K562 (cell line): Measurements from ENCODE around the gene MAP2K7. TPM values are rescaled to one million over a fixed set of nuclear protein-coding genes. Genes with fewer than 3 reads are reported as not detected.

ENCODE experiments used
- CHD2 ChIP-seq: IDR thresholded peaks from 2 replicates; pipeline ENCODE4 v1.6.1; 2011; ENCODE audit warnings: low read depth, low read length
- DIDO1 ChIP-seq: fragments of 450-650 bp; IDR thresholded peaks from 2 replicates; pipeline ENCODE4 v1.6.1; 2016; ENCODE audit warnings: low read depth, missing biosample characterization, missing genetic modification characterization
- NR2F6 ChIP-seq: fragments of 450-650 bp; formaldehyde crosslinking; IDR thresholded peaks from 2 replicates; pipeline ENCODE4 v1.4.0; 2020; ENCODE audit warnings: mild to moderate bottlenecking
- POLR2AphosphoS5 ChIP-seq: IDR thresholded peaks from 2 replicates; pipeline ENCODE4 v1.6.1; 2011; ENCODE audit warnings: mild to moderate bottlenecking, low read depth, low read length, moderate library complexity; ENCODE audit not compliant: control insufficient read depth, insufficient read depth
- RBM39 ChIP-seq: fragments of 200-400 bp; formaldehyde crosslinking; optimal IDR thresholded peaks from 2 replicates; pipeline ENCODE3; 2018; ENCODE audit warnings: low read depth, low read length
- SLC30A9 ChIP-seq: fragments of 250-450 bp; sonication (Bioruptor Pico); IDR thresholded peaks from 2 replicates; pipeline ENCODE4 v1.8.0; 2022; ENCODE audit warnings: mild to moderate bottlenecking, moderate library complexity
- SPI1 ChIP-seq: IDR thresholded peaks from 2 replicates; pipeline ENCODE4 v1.6.1; 2011; ENCODE audit warnings: low read depth, low read length, control low read depth, borderline replicate concordance
- YY1 ChIP-seq, 3 experiments: IDR thresholded peaks; 2 replicates each; pipeline ENCODE4 v1.6.1; 2011; ENCODE audit warnings: low read length in 2 of 3, mild to moderate bottlenecking in 2 of 3, moderate library complexity in 2 of 3, borderline replicate concordance in 1 of 3, control low read depth in 1 of 3, low read depth in 1 of 3; ENCODE audit not compliant: insufficient read depth in 3 of 3, insufficient replicate concordance in 2 of 3, control insufficient read depth in 1 of 3, insufficient read length in 1 of 3; ENCODE audit errors: extremely low read depth in 1 of 3
- ZBTB17 ChIP-seq: fragments of 450-650 bp; formaldehyde crosslinking; IDR thresholded peaks from 2 replicates; pipeline ENCODE4 v1.4.0; 2020; ENCODE audit warnings: mild to moderate bottlenecking
- ZNF717 ChIP-seq: fragments of 250-450 bp; sonication (Bioruptor Pico); IDR thresholded peaks from 2 replicates; pipeline ENCODE4 v1.5.0; 2021
- polyA plus RNA-seq, 8 experiments: library from polyadenylated mRNA; depleted of rRNA in 4 of 8; stranded (reverse) in 5 of 8; unstranded in 3 of 8; fragments of >200 nt; fragmentation: Nextera tagmentation in 2 of 8; fragmentation: Illumina TruSeq in 1 of 8; extraction: Ambion mirVana in 2 of 8; extraction: Trizol in 1 of 8; gene quantifications; 2 replicates each; pipeline versions ENCODE4 v1.2.1 to v1.2.3, GENCODE V29; 2011 to 2014; ENCODE audit warnings: inconsistent platforms in 1 of 8, missing spikeins in 1 of 8
- total RNA-seq, 7 experiments: library from RNA; depleted of rRNA in 6 of 7; stranded (reverse); fragments of >200 nt in 6 of 7; fragmentation: Illumina TruSeq in 2 of 7; extraction: Trizol in 2 of 7; gene quantifications; 2 replicates each; pipeline versions ENCODE4 v1.2.1 to v1.2.3, GENCODE V29; 2011 to 2021; ENCODE audit warnings: low replicate concordance in 1 of 7
- TF ChIP-seq, protein P1 (sequence below), 3 experiments: IDR thresholded peaks in 2 of 3; conservative IDR thresholded peaks in 1 of 3; 2 replicates each; pipeline ENCODE4 v1.5.1; 2011 to 2012; ENCODE audit warnings: low read length in 3 of 3, mild to moderate bottlenecking in 3 of 3, control low read depth in 2 of 3, improper control_type of control experiment in 1 of 3, inconsistent platforms in 1 of 3, low read depth in 1 of 3, mixed read lengths in 1 of 3, moderate library complexity in 1 of 3; ENCODE audit not compliant: insufficient read depth in 2 of 3
- TF ChIP-seq, protein P2 (sequence below): fragments of 200-800 bp; sonication (Bioruptor generic); IDR thresholded peaks from 2 replicates; pipeline ENCODE4 v1.6.1; 2017; ENCODE audit warnings: missing genetic modification characterization, missing compliant biosample characterization
- TF ChIP-seq, protein P3 (sequence below): fragments of 450-650 bp; formaldehyde crosslinking; IDR thresholded peaks from 2 replicates; pipeline ENCODE4 v1.4.0; 2020; ENCODE audit warnings: mild to moderate bottlenecking, moderate library complexity
- TF ChIP-seq, protein P4 (sequence below): fragments of 450-650 bp; IDR thresholded peaks from 2 replicates; pipeline ENCODE4 v1.7.1; 2018; ENCODE audit warnings: mild to moderate bottlenecking, low read depth; ENCODE audit not compliant: partially characterized antibody
- TF ChIP-seq, protein P5 (sequence below): fragments of 450-650 bp; formaldehyde crosslinking; conservative IDR thresholded peaks from 2 replicates; pipeline ENCODE4 v1.4.0; 2022; ENCODE audit warnings: mild to moderate bottlenecking, missing genetic modification characterization

Gene MAP2K7
- total and polyA plus RNA-seq, 9 of the 15 experiments (the other 6 are each of a cell fraction or from before 2014, with no cell fraction given) = 0.51 to 45.8 (median 14.1) TPM

DNA sequence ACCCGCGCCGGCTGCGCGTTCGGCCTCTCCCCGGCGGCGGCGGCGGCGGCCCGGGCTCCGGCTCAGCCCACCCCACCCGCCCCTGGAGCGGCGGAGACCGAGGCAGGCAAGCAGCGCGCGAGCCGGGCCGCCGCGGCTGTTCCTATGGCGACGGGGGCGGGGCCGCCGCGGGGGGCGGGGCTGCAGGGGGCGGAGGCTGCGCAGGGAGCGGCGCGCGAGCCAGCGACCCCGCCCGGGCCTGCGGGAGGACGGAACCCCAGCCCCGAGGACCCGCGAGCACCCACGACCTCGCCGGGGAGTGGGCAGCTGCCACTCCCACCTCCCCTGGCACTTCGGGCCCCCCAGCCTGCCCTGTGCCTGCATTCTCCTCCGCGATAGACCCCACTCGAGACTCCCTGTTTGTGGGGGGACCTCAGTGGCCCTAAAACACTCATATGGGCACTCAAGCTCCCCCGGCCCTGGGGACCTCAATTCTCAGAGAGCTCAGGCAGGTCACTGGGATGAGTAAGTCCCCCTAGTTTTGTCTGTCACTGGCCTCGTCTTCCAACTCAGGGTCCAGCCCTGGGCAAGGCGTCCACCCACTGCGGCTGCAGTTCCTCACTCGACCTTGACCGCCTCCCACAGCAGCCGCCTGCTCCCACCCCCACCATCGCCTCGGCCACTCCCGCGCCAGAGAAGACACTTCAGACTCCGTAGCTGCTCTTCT, 22.5 kb downstream of the MAP2K7 start, which contains the start of gene CTXN1 (continued):
- TF ChIP-seq CHD2 (0 out of 2 replicates have a peak, but pooled peaks have one; percentile 6), SPI1 (peak; percentile 61; the same call in 1 of the 2 replicates), YY1 (IDR thresholded peaks at IDR 0.05; ENCODE audit: borderline replicate concordance in 1 of 3, control insufficient read depth in 1 of 3, extremely low read depth in 1 of 3, insufficient read depth in 3 of 3, insufficient read length in 1 of 3, insufficient replicate concordance in 2 of 3, low read depth in 1 of 3, low read length in 2 of 3) (peak in 1 of 3 experiments; percentile 5), DIDO1 (tag) (no peak), ZNF717 (CRISPR knock-in tag) (peak; percentile 84; the same call in 1 of the 2 replicates), RBM39 (peak; percentile 27), NR2F6 (CRISPR knock-in tag) (0 out of 2 replicates have a peak, but pooled peaks have one; percentile 13), SLC30A9 (no peak), ZBTB17 (peak; percentile 50; the same call in 1 of the 2 replicates), POLR2AphosphoS5 (peak; percentile 65; the same call in 1 of the 2 replicates)
- TF ChIP-seq, protein P1, sequence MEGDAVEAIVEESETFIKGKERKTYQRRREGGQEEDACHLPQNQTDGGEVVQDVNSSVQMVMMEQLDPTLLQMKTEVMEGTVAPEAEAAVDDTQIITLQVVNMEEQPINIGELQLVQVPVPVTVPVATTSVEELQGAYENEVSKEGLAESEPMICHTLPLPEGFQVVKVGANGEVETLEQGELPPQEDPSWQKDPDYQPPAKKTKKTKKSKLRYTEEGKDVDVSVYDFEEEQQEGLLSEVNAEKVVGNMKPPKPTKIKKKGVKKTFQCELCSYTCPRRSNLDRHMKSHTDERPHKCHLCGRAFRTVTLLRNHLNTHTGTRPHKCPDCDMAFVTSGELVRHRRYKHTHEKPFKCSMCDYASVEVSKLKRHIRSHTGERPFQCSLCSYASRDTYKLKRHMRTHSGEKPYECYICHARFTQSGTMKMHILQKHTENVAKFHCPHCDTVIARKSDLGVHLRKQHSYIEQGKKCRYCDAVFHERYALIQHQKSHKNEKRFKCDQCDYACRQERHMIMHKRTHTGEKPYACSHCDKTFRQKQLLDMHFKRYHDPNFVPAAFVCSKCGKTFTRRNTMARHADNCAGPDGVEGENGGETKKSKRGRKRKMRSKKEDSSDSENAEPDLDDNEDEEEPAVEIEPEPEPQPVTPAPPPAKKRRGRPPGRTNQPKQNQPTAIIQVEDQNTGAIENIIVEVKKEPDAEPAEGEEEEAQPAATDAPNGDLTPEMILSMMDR (IDR thresholded peaks at IDR 0.05 in 2 of 3, conservative IDR thresholded peaks at IDR 0.05 in 1 of 3; ENCODE audit: insufficient read depth in 2 of 3, low read depth in 1 of 3, low read length in 3 of 3) = peak in 2 of 3 experiments; percentile 16; a peak in 1 of 6 replicates
- TF ChIP-seq, protein P2, sequence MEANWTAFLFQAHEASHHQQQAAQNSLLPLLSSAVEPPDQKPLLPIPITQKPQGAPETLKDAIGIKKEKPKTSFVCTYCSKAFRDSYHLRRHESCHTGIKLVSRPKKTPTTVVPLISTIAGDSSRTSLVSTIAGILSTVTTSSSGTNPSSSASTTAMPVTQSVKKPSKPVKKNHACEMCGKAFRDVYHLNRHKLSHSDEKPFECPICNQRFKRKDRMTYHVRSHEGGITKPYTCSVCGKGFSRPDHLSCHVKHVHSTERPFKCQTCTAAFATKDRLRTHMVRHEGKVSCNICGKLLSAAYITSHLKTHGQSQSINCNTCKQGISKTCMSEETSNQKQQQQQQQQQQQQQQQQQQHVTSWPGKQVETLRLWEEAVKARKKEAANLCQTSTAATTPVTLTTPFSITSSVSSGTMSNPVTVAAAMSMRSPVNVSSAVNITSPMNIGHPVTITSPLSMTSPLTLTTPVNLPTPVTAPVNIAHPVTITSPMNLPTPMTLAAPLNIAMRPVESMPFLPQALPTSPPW = peak; percentile 51
- TF ChIP-seq, protein P3, sequence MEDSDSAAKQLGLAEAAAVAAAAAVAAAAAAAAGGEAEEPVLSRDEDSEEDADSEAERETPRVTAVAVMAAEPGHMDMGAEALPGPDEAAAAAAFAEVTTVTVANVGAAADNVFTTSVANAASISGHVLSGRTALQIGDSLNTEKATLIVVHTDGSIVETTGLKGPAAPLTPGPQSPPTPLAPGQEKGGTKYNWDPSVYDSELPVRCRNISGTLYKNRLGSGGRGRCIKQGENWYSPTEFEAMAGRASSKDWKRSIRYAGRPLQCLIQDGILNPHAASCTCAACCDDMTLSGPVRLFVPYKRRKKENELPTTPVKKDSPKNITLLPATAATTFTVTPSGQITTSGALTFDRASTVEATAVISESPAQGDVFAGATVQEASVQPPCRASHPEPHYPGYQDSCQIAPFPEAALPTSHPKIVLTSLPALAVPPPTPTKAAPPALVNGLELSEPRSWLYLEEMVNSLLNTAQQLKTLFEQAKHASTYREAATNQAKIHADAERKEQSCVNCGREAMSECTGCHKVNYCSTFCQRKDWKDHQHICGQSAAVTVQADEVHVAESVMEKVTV = 0 out of 2 replicates have a peak, but pooled peaks have one; percentile 8
- TF ChIP-seq, protein P4, sequence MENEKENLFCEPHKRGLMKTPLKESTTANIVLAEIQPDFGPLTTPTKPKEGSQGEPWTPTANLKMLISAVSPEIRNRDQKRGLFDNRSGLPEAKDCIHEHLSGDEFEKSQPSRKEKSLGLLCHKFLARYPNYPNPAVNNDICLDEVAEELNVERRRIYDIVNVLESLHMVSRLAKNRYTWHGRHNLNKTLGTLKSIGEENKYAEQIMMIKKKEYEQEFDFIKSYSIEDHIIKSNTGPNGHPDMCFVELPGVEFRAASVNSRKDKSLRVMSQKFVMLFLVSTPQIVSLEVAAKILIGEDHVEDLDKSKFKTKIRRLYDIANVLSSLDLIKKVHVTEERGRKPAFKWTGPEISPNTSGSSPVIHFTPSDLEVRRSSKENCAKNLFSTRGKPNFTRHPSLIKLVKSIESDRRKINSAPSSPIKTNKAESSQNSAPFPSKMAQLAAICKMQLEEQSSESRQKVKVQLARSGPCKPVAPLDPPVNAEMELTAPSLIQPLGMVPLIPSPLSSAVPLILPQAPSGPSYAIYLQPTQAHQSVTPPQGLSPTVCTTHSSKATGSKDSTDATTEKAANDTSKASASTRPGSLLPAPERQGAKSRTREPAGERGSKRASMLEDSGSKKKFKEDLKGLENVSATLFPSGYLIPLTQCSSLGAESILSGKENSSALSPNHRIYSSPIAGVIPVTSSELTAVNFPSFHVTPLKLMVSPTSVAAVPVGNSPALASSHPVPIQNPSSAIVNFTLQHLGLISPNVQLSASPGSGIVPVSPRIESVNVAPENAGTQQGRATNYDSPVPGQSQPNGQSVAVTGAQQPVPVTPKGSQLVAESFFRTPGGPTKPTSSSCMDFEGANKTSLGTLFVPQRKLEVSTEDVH = peak; percentile 79
- TF ChIP-seq, protein P5, sequence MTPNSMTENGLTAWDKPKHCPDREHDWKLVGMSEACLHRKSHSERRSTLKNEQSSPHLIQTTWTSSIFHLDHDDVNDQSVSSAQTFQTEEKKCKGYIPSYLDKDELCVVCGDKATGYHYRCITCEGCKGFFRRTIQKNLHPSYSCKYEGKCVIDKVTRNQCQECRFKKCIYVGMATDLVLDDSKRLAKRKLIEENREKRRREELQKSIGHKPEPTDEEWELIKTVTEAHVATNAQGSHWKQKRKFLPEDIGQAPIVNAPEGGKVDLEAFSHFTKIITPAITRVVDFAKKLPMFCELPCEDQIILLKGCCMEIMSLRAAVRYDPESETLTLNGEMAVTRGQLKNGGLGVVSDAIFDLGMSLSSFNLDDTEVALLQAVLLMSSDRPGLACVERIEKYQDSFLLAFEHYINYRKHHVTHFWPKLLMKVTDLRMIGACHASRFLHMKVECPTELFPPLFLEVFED = peak; percentile 75; the same call in 1 of the 2 replicates
